GM19099 (cell line): ENCODE results near the gene CCDC33.

Source experiments
- POLR2A ChIP-seq: IDR thresholded peaks from 3 replicates; pipeline ENCODE4 v1.6.1; 2011; ENCODE audit warnings: low read depth; ENCODE audit not compliant: insufficient read length; ENCODE audit errors: extremely low read depth

The CCDC33 gene

GRCh38 chr15:74297887-74298286 lies 61.8 kb downstream of the CCDC33 start:
- TF ChIP-seq POLR2A, result no peak

GRCh38 chr15:74300057-74300795 lies 64.1 kb downstream of the CCDC33 start:
- TF ChIP-seq POLR2A, result no peak

- TF ChIP-seq POLR2A, result no peak
These were observed 65.6 kb downstream of the CCDC33 start for GRCh38 chr15:74301583-74302361.

DNA sequence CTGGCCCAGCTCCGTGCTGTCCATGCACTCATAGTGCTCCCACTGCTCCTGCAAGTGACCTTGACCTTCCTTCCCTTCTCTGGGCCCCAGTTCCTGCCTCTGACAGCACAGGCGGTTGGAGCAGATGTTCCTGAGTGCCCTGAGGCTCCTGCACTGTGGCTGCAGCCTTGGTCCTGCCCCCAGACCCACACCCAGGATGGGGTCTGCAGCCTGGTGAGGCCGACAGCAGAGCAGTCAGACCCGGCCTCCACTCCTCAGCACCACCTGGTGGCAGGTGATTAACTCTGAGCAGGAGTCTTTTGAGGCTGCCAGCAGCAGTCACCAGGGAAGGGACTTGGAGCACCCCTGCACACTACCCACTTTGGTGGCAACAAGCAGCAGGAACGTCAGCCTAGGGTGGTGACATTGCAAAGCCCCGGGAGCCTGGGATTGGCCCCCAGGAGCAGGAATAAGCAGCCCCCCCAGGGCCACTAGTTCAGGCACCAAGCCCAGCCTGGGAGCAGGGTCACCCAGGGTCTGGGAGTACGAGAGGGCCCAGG lies 66.8 kb downstream of the CCDC33 start:
- TF ChIP-seq POLR2A, result no peak

GRCh38 chr15:74303741-74304309 lies 67.7 kb downstream of the CCDC33 start:
- no peak for TF ChIP-seq POLR2A

GRCh38 chr15:74304431-74304830 lies 68.3 kb downstream of the CCDC33 start:
- TF ChIP-seq POLR2A, result no peak

- TF ChIP-seq POLR2A, result no peak
These were observed 69.6 kb downstream of the CCDC33 start for GRCh38 chr15:74305687-74306086.

- no peak for TF ChIP-seq POLR2A
These were observed 70.7 kb downstream of the CCDC33 start for GRCh38 chr15:74306781-74307217.

DNA sequence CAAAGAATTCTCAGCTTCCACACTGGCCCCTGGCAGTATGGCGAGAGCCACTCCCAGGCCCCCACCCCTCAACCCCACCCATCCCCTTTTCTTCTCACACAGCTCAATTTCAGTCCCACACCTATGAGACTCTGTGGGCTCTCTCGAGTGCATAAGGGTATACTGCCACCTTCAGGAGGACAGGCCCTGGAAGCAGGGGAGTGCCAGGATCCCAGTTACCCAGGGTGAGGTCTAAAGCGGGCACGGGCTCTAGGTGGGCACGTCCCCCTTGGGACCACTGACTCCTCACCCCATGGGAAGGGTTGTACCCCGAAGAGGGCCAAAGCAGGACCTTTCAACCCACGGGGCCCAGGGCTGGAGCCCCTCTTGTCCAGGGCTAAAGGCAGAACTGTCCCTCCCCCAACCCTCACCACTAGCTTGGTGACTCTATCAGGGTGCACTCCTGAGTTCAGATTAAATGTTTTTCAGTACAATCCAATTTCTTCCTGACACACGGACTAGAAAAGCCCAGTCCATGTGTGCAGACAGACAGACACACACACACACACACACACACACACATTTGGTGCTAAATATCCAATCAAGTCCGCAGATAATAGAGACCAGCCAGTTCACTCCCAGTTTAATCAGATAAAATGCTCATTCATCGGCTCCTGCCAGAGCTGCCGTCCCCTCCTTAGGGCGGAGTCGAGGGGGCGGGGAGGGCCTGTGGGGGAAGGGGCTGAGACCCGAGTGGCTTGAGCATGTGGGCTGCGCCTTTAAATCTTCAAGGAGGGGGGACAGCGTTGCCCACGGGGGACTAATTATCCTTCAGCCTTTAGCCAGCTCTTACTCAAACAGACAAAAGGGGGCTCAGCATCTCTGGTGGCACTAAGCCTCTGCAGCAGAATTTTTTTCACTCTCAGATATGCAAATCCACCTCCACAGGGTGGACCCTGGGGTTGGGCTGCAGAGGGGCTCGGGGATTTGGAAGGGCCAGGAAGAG lies 72.0 kb downstream of the CCDC33 start:
- no peak for TF ChIP-seq POLR2A

GRCh38 chr15:74311734-74312444 lies 75.8 kb downstream of the CCDC33 start:
- TF ChIP-seq POLR2A, result no peak

DNA sequence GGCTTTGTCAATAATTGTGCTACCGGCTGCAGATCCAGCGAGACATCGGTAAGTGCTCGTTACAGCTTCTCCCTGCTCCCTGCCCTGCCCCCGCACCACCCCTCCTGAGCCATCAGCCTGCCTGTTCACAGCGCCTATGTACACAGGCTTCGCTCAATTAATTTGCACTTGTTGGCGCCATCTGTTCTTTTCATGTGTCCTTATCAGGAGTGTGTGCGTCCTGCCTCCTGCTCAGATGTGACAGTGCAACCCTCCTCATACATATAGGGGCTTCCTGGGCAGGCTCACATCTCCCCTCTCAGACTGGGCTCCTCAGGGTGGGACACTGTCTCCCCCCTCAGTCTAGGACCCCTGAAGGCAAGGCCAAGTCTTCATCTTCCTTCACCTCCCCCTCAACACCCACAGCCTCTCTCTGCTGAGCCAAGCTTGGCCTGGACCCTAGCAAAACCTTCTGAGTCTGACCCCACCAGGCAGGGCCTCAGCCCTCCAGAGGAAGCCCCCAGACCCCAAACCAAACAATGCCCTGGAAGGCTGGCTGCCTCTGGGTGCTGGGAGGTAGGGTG lies 76.4 kb downstream of the CCDC33 start:
- no peak for TF ChIP-seq POLR2A

- TF ChIP-seq POLR2A, result no peak
These were observed 77.8 kb downstream of the CCDC33 start for GRCh38 chr15:74313889-74314288.

DNA sequence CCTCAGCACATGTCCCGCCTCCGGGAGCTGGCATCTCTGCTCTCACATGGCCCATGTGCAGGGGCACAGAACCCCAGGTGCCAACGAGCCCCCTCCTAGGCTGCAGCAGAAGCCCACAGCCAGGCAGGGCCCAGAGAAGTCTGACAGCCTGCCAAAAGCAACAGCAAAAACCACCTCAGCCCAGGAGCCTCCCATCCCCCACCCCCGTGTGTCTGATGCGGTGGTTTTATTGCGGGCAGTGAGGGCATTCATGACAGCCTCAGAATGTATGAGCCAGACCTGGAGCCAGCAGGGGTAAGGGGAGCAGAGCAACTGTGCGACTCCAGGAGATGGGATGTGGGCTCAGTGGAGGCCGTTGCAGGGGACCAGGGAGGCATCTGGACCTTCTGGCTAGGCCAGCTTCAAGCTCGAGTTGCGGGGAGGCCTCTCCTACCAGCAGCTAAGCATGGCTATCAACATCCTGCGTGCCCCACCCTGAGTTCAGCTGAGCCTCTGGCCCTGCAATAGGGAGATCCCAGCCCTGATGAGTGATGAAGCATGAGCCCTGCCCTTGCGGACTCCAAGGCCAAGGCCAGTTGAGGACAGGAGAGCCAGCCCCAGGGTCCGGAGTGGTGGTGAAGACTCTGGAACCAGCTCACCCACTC lies 78.8 kb downstream of the CCDC33 start:
- no peak for TF ChIP-seq POLR2A
